ENCODE data around the gene SPATA6L.

DNA sequence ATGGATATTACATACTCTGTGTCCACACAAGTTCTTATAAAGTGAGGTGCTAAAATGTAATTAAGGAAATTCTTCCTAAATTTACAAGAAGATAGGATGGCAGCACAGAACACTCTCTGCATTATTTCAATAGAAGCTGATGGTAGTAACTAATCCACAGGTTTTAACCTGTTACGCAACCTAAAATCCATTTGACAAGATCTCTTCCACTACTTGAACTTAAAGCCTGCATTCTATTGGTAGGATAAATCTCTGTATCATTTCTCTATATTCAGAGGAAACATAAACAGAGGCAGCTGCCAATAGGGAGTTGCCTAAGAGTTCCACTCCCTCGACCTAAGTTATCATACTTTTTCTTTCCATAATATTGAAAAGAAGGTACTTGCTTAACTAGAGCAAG is 34.7 kb upstream of the SPATA6L start:
- TF ChIP-seq SP1 (IDR thresholded peaks at IDR 0.05; ENCODE audit: low read depth) (no peak), POLR2AphosphoS5 (IDR thresholded peaks at IDR 0.05; ENCODE audit: low read depth, low read length) (no peak), TCF7L2 (IDR thresholded peaks at IDR 0.05; ENCODE audit: borderline replicate concordance, extremely low read depth, insufficient read depth, insufficient read length) (no peak), FOSL1 (IDR thresholded peaks at IDR 0.05; ENCODE audit: low read depth) (no peak), YY1 (IDR thresholded peaks at IDR 0.05; ENCODE audit: extremely low read depth, insufficient replicate concordance, low read depth, low read length) (no peak), POLR2A (IDR thresholded peaks at IDR 0.05; ENCODE audit: borderline replicate concordance, extremely low read depth, insufficient read depth, insufficient read length) (no peak), EZH2 (IDR thresholded peaks at IDR 0.05) (no peak), ZNF274 (IDR thresholded peaks at IDR 0.05; ENCODE audit: low read depth, low read length) (no peak), ELF1 (IDR thresholded peaks at IDR 0.05; ENCODE audit: borderline replicate concordance, low read depth) (no peak), ZFX (IDR thresholded peaks at IDR 0.05) (no peak)
- TF ChIP-seq, protein P1, sequence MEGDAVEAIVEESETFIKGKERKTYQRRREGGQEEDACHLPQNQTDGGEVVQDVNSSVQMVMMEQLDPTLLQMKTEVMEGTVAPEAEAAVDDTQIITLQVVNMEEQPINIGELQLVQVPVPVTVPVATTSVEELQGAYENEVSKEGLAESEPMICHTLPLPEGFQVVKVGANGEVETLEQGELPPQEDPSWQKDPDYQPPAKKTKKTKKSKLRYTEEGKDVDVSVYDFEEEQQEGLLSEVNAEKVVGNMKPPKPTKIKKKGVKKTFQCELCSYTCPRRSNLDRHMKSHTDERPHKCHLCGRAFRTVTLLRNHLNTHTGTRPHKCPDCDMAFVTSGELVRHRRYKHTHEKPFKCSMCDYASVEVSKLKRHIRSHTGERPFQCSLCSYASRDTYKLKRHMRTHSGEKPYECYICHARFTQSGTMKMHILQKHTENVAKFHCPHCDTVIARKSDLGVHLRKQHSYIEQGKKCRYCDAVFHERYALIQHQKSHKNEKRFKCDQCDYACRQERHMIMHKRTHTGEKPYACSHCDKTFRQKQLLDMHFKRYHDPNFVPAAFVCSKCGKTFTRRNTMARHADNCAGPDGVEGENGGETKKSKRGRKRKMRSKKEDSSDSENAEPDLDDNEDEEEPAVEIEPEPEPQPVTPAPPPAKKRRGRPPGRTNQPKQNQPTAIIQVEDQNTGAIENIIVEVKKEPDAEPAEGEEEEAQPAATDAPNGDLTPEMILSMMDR (IDR thresholded peaks at IDR 0.05 in 2 of 3, conservative IDR thresholded peaks at IDR 0.05 in 1 of 3; ENCODE audit: borderline replicate concordance in 1 of 3, insufficient read depth in 1 of 3, low read depth in 2 of 3, low read length in 2 of 3): no peak
- TF ChIP-seq, protein P2, sequence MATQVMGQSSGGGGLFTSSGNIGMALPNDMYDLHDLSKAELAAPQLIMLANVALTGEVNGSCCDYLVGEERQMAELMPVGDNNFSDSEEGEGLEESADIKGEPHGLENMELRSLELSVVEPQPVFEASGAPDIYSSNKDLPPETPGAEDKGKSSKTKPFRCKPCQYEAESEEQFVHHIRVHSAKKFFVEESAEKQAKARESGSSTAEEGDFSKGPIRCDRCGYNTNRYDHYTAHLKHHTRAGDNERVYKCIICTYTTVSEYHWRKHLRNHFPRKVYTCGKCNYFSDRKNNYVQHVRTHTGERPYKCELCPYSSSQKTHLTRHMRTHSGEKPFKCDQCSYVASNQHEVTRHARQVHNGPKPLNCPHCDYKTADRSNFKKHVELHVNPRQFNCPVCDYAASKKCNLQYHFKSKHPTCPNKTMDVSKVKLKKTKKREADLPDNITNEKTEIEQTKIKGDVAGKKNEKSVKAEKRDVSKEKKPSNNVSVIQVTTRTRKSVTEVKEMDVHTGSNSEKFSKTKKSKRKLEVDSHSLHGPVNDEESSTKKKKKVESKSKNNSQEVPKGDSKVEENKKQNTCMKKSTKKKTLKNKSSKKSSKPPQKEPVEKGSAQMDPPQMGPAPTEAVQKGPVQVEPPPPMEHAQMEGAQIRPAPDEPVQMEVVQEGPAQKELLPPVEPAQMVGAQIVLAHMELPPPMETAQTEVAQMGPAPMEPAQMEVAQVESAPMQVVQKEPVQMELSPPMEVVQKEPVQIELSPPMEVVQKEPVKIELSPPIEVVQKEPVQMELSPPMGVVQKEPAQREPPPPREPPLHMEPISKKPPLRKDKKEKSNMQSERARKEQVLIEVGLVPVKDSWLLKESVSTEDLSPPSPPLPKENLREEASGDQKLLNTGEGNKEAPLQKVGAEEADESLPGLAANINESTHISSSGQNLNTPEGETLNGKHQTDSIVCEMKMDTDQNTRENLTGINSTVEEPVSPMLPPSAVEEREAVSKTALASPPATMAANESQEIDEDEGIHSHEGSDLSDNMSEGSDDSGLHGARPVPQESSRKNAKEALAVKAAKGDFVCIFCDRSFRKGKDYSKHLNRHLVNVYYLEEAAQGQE (IDR thresholded peaks at IDR 0.05; ENCODE audit: low read depth): no peak
- TF ChIP-seq, protein P3, sequence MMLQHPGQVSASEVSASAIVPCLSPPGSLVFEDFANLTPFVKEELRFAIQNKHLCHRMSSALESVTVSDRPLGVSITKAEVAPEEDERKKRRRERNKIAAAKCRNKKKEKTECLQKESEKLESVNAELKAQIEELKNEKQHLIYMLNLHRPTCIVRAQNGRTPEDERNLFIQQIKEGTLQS (IDR thresholded peaks at IDR 0.05): no peak
- TF ChIP-seq, protein P4, sequence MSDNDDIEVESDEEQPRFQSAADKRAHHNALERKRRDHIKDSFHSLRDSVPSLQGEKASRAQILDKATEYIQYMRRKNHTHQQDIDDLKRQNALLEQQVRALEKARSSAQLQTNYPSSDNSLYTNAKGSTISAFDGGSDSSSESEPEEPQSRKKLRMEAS (IDR thresholded peaks at IDR 0.05): no peak

All from HCT116 (cell line).